H1 (cell line): ENCODE measurements around the gene ABCA13. TPM values are rescaled to one million over a fixed set of nuclear protein-coding genes. Genes with fewer than 3 reads are reported as not detected.

ENCODE experiments used
- BCL11A ChIP-seq, 2 experiments: IDR thresholded peaks; one replicate each; pipeline ENCODE4 v1.6.1; 2011; ENCODE audit warnings: low read depth in 2 of 2, low read length in 2 of 2, mild to moderate bottlenecking in 2 of 2
- BRCA1 ChIP-seq: IDR thresholded peaks from 2 replicates; pipeline ENCODE4 v1.6.1; 2012; ENCODE audit warnings: low read depth, low read length, improper control_type of control experiment
- CEBPB ChIP-seq: IDR thresholded peaks from 2 replicates; pipeline ENCODE4 v1.6.1; 2012; ENCODE audit warnings: low read depth, low read length
- EGR1 ChIP-seq: IDR thresholded peaks from 2 replicates; pipeline ENCODE4 v1.6.1; 2011; ENCODE audit warnings: low read depth, low read length, borderline replicate concordance
- GTF2F1 ChIP-seq: IDR thresholded peaks from 2 replicates; pipeline ENCODE4 v1.6.1; 2012; ENCODE audit warnings: low read depth, low read length, improper control_type of control experiment, borderline replicate concordance
- JUND ChIP-seq: IDR thresholded peaks from 2 replicates; pipeline ENCODE4 v1.6.1; 2011; ENCODE audit warnings: mild to moderate bottlenecking, improper control_type of control experiment, low read length
- SAP30 ChIP-seq: fragments of 300-600 bp; sonication (generic); IDR thresholded peaks from 2 replicates; pipeline ENCODE4 v1.7.1; 2012; ENCODE audit warnings: low read length, moderate library complexity, mild to moderate bottlenecking, inconsistent platforms; ENCODE audit not compliant: insufficient read depth, insufficient replicate concordance
- TAF1 ChIP-seq: IDR thresholded peaks from 2 replicates; pipeline ENCODE4 v1.6.1; 2011; ENCODE audit warnings: mild to moderate bottlenecking, low read depth, low read length
- polyA plus RNA-seq, 7 experiments: library from polyadenylated mRNA; depleted of rRNA in 3 of 7; stranded (reverse) in 5 of 7; unstranded in 2 of 7; fragments of >200 nt in 5 of 7; fragments of 200-250 nt in 2 of 7; gene quantifications; 1 replicate in 5 of 7; 2 replicates in 1 of 7; 4 replicates in 1 of 7; pipeline versions ENCODE4 v1.2.1 to v1.2.3, GENCODE V29; 2011 to 2013; ENCODE audit warnings: missing spikeins in 2 of 7, mixed read lengths in 2 of 7
- total RNA-seq: library from RNA; stranded (reverse); fragmentation: NEBNext Ultra II Directional; extraction: Animal tissue kit (Norgen Biotek cat#: 25700); gene quantifications from 2 replicates; pipeline ENCODE4 v1.2.1, GENCODE V29; 2021
- TF ChIP-seq, protein P1 (sequence below), 3 experiments: IDR thresholded peaks; 1 replicate in 2 of 3; 2 replicates in 1 of 3; pipeline versions ENCODE4 v1.5.1 to v1.6.1; 2011; ENCODE audit warnings: low read length in 3 of 3, mild to moderate bottlenecking in 3 of 3, inconsistent platforms in 2 of 3, low read depth in 1 of 3, moderate library complexity in 1 of 3; ENCODE audit not compliant: insufficient read depth in 1 of 3; ENCODE audit errors: control extremely low read depth in 1 of 3
- TF ChIP-seq, protein P2 (sequence below): IDR thresholded peaks from 2 replicates; pipeline ENCODE4 v1.6.1; 2012; ENCODE audit warnings: inconsistent platforms

ABCA13 gene
- total and polyA plus RNA-seq, 2 of the 8 experiments (the other 6 are each of a cell fraction or from before 2014, with no cell fraction given) = 0.07 to 0.09 TPM

DNA sequence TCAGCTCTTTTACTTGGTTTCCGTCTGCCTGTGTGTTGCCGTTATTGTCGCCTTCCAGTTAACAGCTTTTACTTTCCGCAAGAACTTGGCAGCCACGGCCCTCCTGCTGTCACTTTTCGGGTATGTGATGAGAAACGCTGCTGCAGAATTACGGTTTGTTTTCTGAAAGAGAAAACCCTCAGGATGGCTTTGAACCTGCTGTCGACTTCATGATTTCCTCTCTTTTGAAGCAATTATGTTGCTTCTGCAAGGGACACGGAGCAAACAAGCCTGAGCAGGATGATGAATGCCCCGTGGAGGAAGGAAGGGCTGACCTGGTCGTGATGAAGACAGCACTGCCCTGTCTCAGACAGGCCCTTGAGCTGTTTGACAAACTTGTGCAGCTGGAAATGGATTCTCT, 339.8 kb downstream of the ABCA13 start (continued):
- TF ChIP-seq, protein P1, sequence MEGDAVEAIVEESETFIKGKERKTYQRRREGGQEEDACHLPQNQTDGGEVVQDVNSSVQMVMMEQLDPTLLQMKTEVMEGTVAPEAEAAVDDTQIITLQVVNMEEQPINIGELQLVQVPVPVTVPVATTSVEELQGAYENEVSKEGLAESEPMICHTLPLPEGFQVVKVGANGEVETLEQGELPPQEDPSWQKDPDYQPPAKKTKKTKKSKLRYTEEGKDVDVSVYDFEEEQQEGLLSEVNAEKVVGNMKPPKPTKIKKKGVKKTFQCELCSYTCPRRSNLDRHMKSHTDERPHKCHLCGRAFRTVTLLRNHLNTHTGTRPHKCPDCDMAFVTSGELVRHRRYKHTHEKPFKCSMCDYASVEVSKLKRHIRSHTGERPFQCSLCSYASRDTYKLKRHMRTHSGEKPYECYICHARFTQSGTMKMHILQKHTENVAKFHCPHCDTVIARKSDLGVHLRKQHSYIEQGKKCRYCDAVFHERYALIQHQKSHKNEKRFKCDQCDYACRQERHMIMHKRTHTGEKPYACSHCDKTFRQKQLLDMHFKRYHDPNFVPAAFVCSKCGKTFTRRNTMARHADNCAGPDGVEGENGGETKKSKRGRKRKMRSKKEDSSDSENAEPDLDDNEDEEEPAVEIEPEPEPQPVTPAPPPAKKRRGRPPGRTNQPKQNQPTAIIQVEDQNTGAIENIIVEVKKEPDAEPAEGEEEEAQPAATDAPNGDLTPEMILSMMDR (IDR thresholded peaks at IDR 0.05; ENCODE audit: control extremely low read depth in 1 of 3, insufficient read depth in 1 of 3, low read depth in 1 of 3, low read length in 3 of 3) = no peak
- TF ChIP-seq GTF2F1 (no peak), EGR1 (no peak), BRCA1 (no peak), TAF1 (no peak), SAP30 (no peak), CEBPB (no peak), BCL11A (IDR thresholded peaks at IDR 0.05; ENCODE audit: low read depth in 2 of 2, low read length in 2 of 2) (no peak), JUND (no peak)
- TF ChIP-seq, protein P2, sequence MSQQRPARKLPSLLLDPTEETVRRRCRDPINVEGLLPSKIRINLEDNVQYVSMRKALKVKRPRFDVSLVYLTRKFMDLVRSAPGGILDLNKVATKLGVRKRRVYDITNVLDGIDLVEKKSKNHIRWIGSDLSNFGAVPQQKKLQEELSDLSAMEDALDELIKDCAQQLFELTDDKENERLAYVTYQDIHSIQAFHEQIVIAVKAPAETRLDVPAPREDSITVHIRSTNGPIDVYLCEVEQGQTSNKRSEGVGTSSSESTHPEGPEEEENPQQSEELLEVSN = no peak
- TF ChIP-seq, all 59 proteins: peak for 0
